T47D (cell line): ENCODE measurements around the gene ROBO1.

ENCODE experiments used
- DNase-seq, 2 experiments: peaks; one replicate each; pipeline versions ENCODE4 v3.0.0 to v3.0.0-alpha.2; 2011 to 2012; ENCODE audit warnings: low read depth in 1 of 2, low spot score in 1 of 2
- JUND ChIP-seq: IDR thresholded peaks from 2 replicates; pipeline ENCODE4 v1.6.1; 2012; ENCODE audit warnings: low read depth
- in situ Hi-C: cut with HindIII; loops from 2 replicates; pipeline ENCODE4 v1.10.0; 2016; ENCODE audit warnings: low sequenced_read_pairs, low pct_unique_long_range_greater_than_20kb

ROBO1 gene

DNA sequence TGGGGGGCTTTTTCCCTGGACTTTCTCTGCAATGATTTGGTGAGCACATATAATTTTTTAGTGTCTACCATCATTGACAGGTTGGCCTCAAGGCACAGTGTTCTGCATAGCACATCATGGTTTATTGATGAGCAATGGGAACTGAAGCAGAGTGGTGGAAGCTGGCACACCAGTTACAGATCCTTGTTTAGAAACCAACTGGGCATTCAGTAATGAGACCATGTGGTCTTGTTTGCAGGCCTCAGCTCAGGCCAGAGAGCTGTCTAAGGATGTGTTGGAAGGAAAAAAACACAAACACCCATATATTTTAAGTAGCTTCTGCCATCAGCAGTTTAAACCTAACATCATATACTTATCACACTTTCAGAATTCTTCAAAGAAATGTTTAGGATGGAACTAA lies 610.6 kb downstream of the ROBO1 start:
- no peak for TF ChIP-seq JUND
- no peak for DNase-seq
- in situ Hi-C loops = no loop called here

GRCh38 chr3:79154865-79155264 lies 612.9 kb downstream of the ROBO1 start:
- no peak for DNase-seq
- in situ Hi-C loops = no loop called here
- TF ChIP-seq JUND = no peak

DNA sequence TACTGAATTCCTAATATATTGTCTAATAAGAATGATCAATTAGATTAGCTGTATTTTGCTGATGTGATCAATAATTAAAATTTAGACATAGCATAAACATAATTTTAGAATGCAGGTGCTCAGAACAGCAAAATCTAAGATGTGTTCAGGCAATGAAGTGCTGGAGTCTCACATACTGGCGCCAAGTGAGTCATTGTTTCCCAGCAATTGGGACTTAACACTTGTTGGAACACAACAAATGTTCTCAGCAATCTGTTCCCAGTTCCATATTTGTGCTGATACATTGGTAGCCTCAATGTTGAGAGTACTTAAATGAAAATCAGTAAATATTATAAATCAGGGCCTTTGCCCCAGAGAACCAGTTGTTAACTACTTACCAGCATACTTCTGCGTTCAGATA lies 619.0 kb downstream of the ROBO1 start:
- in situ Hi-C loops = no loop called here
- no peak for TF ChIP-seq JUND

GRCh38 chr3:79146024-79146423 lies 621.8 kb downstream of the ROBO1 start:
- no peak for TF ChIP-seq JUND
- in situ Hi-C loops = no loop called here
- no peak for DNase-seq

More for the DNA sequence above, 619.0 kb downstream of the ROBO1 start:
- DNase-seq = no peak

DNA sequence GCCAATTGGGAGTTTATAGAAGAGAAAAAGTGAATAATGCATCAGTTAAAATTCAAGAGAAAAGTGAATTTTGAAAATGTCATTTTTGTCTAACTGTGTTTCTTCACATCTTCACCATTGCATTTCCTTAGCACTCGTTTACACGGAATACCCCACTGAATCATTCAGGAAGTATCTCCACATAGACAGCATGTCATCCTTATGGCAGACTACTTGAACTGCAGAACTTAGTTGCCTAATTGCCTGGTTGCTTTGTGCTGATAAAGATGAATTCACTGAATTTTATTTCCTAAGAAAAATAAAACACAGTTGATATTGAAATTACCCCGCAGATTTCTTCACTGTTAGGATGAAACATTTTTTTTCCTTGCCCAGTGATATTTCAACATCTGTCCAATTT lies 627.1 kb downstream of the ROBO1 start:
- no peak for DNase-seq
- in situ Hi-C loops = no loop called here
- no peak for TF ChIP-seq JUND

- TF ChIP-seq JUND = no peak
- in situ Hi-C loops = no loop called here
- no peak for DNase-seq
These were observed 628.3 kb downstream of the ROBO1 start for GRCh38 chr3:79139395-79140068.

- DNase-seq = no peak
- in situ Hi-C loops = no loop called here
- no peak for TF ChIP-seq JUND
These were observed 642.3 kb downstream of the ROBO1 start for GRCh38 chr3:79125313-79125984.

GRCh38 chr3:79115458-79115857 lies 652.3 kb downstream of the ROBO1 start:
- no peak for DNase-seq
- TF ChIP-seq JUND = no peak
- in situ Hi-C loops = no loop called here

DNA sequence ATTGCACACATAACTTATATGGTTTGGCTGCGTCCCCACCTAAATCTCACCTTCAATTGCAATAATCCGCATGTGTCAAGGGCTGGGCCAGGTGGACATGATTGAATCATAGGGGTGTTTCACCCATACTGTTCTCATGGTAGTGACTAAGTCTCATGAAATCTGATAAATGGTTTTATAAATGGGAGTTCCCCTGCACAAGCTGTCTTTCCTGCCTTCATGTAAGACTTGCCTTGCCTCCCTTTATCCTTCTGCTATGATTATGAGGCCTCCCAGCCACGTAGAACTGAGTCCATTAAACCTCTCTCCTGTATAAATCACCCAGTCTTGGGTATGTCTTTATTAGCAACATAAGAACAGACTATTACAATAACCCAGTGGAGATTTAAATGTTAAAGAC lies 653.9 kb downstream of the ROBO1 start:
- in situ Hi-C loops = no loop called here
- no peak for TF ChIP-seq JUND
- DNase-seq = no peak

GRCh38 chr3:79111375-79112052 lies 656.3 kb downstream of the ROBO1 start:
- DNase-seq = no peak
- TF ChIP-seq JUND = no peak
- in situ Hi-C loops = no loop called here

DNA sequence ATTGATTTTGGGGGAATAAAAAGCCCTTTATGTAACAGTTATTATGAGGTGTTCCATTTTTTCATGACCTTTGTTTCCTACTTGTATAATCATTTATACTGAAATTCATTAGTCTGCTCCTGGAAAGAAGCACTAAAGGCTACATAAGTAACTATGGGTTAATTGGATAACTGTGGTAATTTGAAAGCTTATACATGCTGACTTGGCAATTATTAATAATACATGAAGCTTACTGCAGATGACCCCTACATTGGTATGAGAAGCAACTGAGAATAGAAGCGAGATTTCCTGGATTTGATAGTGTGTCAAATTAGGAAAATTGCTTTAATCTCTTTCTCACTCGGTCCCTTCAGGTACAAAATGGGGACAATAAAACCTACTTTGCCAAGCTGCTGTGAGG lies 658.0 kb downstream of the ROBO1 start:
- no peak for DNase-seq
- in situ Hi-C loops = no loop called here
- no peak for TF ChIP-seq JUND

- no peak for DNase-seq
- no peak for TF ChIP-seq JUND
- in situ Hi-C loops = no loop called here
These were observed 664.5 kb downstream of the ROBO1 start for GRCh38 chr3:79103307-79103706.

DNA sequence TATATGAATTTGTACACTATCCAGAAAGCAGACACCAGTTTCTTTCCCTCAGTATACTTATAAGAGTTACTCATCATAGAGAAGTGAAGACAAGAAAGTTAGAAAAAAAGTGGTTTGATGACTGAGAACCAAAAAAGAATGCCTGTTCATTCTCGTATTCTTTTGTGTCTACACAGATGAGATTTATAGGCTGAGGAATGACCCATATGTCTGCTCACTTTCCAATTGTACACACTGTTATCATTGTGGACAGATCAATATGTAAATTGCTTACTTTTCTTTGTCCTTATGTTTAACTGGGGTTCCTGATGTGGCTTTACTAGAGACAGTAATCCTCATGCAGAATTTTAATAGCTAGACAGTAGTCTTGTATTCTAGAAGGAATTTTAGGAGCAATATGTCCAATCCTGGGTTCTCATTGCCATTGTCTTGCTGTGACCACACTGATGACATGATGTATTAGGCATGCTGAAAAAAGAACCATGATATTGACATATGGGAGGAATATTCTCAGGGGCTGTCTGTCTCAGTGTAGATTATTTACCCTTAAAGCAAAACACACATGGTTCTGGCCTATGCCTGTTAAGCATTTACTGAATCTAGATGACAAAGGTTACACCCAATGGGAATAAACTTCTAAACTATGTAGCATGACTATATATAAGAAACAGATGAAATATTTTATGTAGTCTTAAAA lies 669.7 kb downstream of the ROBO1 start:
- in situ Hi-C loops = no loop called here
- no peak for TF ChIP-seq JUND
- DNase-seq = peak in 1 of 2 experiments; percentile 8
